ENCODE results near the gene MCTP1. TPM values are rescaled to one million over a fixed set of nuclear protein-coding genes. Genes with fewer than 3 reads are reported as not detected.

MCTP1 gene
- total RNA-seq: not detected in 2 replicates

DNA sequence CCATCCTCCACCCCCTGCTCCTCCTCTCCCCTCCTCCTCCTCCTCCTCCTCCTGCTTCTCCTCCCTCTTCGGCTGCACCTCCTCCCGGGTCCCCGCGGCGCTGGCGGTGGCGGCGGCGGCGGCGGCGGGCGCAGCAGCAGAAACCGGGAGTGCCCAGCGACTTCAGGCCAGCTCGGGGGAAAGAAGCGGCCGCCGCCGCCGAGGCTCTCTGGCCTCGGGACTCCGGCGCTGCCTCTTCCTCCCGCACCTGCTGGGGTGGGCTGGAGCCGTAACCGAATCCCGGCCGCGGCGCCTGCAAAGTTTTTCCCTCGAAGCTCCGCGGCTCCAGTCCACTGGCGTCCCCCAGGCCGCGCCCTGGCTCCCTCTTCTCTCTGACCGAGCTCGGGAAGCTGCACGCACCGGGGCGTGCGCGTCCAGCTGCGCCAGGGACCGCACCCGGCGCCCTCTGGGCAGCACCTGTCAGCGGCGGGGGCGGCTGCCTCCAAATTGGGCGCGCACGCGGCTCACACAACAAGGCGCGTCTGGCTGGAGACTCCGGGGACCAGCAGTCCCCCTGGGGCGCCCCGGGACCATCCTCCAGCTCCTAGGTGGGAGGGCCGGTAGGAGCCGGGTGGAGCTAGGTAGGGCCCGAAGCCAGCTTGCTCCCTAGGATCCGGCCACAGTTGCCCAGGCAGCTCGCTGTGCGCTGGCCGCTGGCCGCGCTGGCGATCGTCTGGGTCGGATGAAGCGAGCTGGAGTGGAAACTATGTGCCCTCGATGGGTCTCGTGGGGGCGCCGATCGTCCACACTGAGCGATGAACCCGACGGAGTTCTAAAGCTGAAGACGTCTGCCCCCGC lies at the start of gene MCTP1:
Gene MCTP1, minus strand, starts transcription at position 523 of the 837 bp plus-strand sequence.
- Mint-ChIP-seq H3K27me3 (peaks cover 58% of the 10 kb centered on the region), H3K36me3 (ENCODE audit: low read depth) (no peaks in the 10 kb centered on the region), H3K4me3 (peak within 1 kb of the TSS; percentile 72)

DNA sequence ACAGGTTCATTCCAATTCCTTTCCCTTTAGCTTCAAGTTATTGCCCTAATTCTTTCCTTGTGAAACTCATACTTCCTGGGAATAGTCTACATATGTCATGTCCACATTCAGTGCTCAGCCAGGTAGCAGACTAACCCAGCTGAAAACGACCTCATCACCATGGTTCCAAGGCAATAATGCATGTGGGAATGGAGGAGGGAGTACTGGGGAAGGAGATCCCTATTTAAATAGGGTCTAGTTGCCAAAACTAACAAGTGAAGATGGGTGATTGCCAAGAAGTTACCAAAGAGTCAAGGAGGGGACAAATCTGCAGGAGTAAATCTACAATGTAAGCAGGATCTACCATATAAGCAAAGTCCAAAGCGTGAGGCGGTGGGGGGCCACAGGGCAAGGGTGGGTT lies 47.3 kb upstream of the MCTP1 start:
- Mint-ChIP-seq H3K4me1 (no peaks in the 10 kb centered on the region), H3K36me3 (ENCODE audit: low read depth) (no peaks in the 10 kb centered on the region), H3K27me3 (no peaks in the 10 kb centered on the region), H3K27ac (no peak overlapping the region), H3K4me3 (no peak overlapping the region), H3K9me3 (no peaks in the 10 kb centered on the region)
- DNase-seq: no peak
- intact Hi-C loops (cut with micrococcal nuclease): no loop called here

More for the DNA sequence above, at the start of gene MCTP1:
- no peak within 1 kb of the TSS for H3K27ac Mint-ChIP-seq
- intact Hi-C loops (cut with micrococcal nuclease): no loop called here
- H3K4me1 Mint-ChIP-seq: peaks cover 6% of the 10 kb centered on the region
- peak; percentile 59 for DNase-seq
- no peaks in the 10 kb centered on the region for H3K9me3 Mint-ChIP-seq

DNA sequence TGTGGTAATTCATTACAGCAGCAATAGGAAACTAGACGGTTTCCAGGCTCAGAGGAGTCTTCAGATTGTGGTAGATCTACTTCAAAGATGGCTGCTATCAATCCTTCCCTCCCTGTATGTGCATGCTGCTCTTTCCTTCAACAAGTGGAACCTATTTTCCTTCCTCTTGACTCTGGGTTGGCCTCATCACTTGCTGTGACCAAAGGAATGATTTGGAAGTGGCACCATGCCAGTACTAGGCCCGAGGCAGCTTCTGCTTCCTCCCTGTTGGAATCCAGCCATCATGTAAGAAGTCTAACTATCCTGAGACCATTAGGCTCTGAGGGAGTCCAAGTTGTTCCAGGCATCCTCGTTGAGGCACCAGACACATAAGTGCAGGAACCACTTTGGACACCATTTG lies 46.5 kb upstream of the MCTP1 start:
- H3K27me3 Mint-ChIP-seq: no peaks in the 10 kb centered on the region
- H3K36me3 Mint-ChIP-seq (ENCODE audit: low read depth): no peaks in the 10 kb centered on the region
- no peaks in the 10 kb centered on the region for H3K4me1 Mint-ChIP-seq
- H3K4me3 Mint-ChIP-seq: no peak overlapping the region
- intact Hi-C loops (cut with micrococcal nuclease): no loop called here
- H3K9me3 Mint-ChIP-seq: no peaks in the 10 kb centered on the region
- DNase-seq: no peak
- H3K27ac Mint-ChIP-seq: no peak overlapping the region

DNA sequence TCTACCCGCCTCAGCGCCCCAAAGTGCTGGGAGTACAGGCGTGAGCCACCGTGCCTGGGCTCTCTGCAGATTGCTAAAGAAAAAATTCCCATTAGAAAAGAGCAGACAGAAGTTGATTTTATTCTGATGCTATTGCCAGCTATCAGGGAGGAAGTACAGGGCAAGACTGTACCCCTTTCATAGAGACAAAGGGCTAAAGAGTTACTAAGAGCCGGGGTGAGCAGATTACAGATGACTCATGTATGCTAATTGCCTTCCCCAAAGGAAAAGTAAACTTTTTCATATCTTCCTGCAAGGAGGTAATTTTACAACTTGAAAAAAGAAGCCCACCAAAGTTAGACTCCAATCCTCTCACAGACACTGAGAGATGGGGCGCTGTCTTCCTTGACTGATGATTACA lies 42.3 kb upstream of the MCTP1 start:
- Mint-ChIP-seq H3K36me3 (ENCODE audit: low read depth) (no peaks in the 10 kb centered on the region), H3K4me3 (no peak overlapping the region), H3K4me1 (no peaks in the 10 kb centered on the region), H3K27ac (no peak overlapping the region), H3K27me3 (no peaks in the 10 kb centered on the region), H3K9me3 (no peaks in the 10 kb centered on the region)
- DNase-seq: no peak
- intact Hi-C loops (cut with micrococcal nuclease): no loop called here

DNA sequence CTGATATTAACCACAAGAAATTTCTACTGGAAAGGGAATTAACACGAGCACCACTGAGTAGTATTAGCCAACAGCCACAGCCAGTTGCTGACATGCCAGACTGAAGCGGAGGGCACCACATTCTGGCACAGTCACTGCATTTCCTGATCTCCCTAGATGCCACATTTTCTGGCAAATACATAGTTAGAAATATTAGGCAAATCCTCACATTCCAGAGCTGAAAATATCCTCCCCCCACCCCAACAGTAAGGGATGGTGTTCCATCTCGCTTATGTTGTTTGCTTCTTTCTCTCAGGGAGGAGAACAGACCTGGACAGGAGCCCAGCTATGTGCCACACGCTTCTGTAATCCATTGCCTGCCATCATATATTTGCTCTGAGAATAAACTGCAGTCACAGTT lies 32.8 kb upstream of the MCTP1 start:
- intact Hi-C loops (cut with micrococcal nuclease): no loop called here
- Mint-ChIP-seq H3K4me1 (no peaks in the 10 kb centered on the region), H3K27ac (no peak overlapping the region), H3K36me3 (ENCODE audit: low read depth) (no peaks in the 10 kb centered on the region), H3K27me3 (no peaks in the 10 kb centered on the region), H3K9me3 (peaks cover 5% of the 10 kb centered on the region), H3K4me3 (no peak overlapping the region)
- no peak for DNase-seq

DNA sequence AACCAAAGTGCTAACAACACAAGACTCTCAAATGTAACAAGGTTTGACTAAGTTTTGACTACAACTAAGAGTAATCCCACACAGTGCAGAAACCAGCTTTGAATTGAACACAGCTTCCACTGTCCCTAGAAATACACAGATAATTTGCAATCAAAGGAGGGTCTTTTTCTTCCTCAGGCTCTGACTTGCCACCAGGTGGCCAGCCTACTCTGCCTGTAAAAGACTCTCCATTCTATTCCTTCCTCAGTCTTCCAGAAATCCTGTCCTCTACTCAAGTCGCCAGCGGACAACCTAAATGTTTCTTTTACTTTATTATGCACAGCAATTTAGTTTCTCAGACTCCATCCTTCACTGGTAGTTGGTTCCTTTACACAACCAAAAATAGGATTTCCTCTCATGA lies 32.2 kb upstream of the MCTP1 start:
- DNase-seq: no peak
- Mint-ChIP-seq H3K4me3 (no peak overlapping the region), H3K27me3 (no peaks in the 10 kb centered on the region), H3K9me3 (peaks cover 5% of the 10 kb centered on the region), H3K4me1 (no peaks in the 10 kb centered on the region), H3K36me3 (ENCODE audit: low read depth) (no peaks in the 10 kb centered on the region), H3K27ac (no peak overlapping the region)
- intact Hi-C loops (cut with micrococcal nuclease): no loop called here

DNA sequence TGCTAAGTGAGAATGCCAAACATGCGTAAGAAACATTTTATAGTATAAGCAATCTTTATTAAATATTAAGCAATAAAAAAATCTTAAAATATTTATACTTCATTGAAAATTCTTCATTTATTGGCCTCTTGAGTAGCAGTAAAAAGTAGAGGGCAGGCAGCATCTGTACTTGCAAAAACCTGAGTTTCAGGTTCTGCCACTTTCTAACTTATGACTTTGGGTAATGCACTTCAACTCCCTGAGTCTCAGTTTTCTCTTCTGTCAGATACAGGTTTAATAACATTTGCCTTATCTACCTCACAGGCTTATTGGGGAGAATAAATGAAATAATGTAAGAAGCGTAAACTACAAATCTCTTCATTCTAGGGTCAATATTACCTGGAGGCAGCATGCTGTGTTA lies 19.8 kb upstream of the MCTP1 start:
- Mint-ChIP-seq H3K9me3 (no peaks in the 10 kb centered on the region), H3K36me3 (ENCODE audit: low read depth) (no peaks in the 10 kb centered on the region), H3K27me3 (peaks cover 5% of the 10 kb centered on the region)

DNA sequence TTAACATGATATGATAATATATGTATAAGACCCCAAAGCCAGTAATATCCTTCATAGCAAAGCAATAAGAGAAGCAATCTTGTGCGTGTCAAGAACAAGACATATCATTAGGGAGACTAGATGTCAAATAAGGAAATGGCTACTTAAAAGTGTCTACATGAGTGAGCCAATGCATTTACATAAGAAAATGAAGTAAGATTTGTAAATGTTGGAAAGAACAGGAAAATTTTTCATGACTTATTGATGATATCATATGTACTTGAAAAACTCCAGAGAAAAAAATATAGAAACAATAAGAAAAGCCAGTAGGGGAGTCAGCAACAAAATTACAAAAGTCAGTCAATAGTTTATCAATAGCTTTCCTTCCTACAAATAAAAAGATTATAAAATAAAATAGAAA lies 13.8 kb upstream of the MCTP1 start:
- DNase-seq: no peak
- Mint-ChIP-seq H3K9me3 (no peaks in the 10 kb centered on the region), H3K27me3 (peaks cover 6% of the 10 kb centered on the region), H3K27ac (no peak overlapping the region), H3K4me1 (no peaks in the 10 kb centered on the region), H3K4me3 (no peak overlapping the region), H3K36me3 (ENCODE audit: low read depth) (no peaks in the 10 kb centered on the region)
- intact Hi-C loops (cut with micrococcal nuclease): no loop called here

More for the DNA sequence above, 19.8 kb upstream of the MCTP1 start:
- Mint-ChIP-seq H3K4me3 (no peak overlapping the region), H3K27ac (no peak overlapping the region), H3K4me1 (no peaks in the 10 kb centered on the region)
- intact Hi-C loops (cut with micrococcal nuclease): no loop called here
- no peak for DNase-seq

DNA sequence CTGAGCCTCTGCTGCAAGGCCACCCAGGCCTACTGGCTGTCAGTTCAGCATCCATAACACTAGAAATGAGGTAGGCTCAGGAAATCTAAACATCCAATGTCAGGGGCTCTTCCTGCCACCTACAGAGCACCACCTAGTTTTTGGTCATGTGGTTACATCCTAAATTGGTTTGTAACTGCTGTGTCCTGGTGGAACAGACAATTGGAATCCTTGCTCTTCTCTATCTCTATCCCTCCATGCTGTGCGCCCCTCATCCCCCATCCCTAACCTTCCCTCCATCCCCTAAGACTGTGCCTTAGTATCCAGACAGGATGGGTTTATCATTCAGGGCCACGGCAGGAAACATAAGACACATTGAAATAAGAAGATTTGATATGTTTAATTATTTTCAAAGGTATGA lies 11.4 kb upstream of the MCTP1 start:
- Mint-ChIP-seq H3K27me3 (peaks cover 9% of the 10 kb centered on the region), H3K27ac (no peak overlapping the region), H3K36me3 (ENCODE audit: low read depth) (no peaks in the 10 kb centered on the region), H3K4me3 (no peak overlapping the region), H3K4me1 (no peaks in the 10 kb centered on the region), H3K9me3 (no peaks in the 10 kb centered on the region)
- intact Hi-C loops (cut with micrococcal nuclease): no loop called here
- DNase-seq: no peak

DNA sequence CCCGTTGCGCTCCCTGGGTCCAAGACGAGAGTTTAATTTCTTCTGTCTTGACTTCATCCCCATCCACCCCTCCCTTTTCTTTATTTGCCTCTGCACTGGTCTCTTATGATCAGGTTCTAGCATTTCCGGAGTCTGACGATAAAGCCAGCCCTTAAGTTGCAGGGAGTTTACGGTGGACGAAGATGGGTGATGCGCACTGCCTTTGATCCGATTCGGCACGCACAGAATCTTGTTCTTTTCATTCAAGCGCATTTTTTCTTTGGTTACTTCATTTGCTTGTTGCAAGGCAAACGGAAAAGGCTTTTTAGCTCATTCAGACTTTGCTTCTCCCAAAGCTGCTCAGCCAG lies 488 bp upstream of the MCTP1 start:
- Mint-ChIP-seq H3K4me3 (peak overlapping the region; percentile 72), H3K27ac (no peak overlapping the region), H3K9me3 (no peaks in the 10 kb centered on the region), H3K36me3 (ENCODE audit: low read depth) (no peaks in the 10 kb centered on the region), H3K4me1 (peaks cover 6% of the 10 kb centered on the region), H3K27me3 (peaks cover 59% of the 10 kb centered on the region)
- DNase-seq: no peak
- intact Hi-C loops (cut with micrococcal nuclease): no loop called here

DNA sequence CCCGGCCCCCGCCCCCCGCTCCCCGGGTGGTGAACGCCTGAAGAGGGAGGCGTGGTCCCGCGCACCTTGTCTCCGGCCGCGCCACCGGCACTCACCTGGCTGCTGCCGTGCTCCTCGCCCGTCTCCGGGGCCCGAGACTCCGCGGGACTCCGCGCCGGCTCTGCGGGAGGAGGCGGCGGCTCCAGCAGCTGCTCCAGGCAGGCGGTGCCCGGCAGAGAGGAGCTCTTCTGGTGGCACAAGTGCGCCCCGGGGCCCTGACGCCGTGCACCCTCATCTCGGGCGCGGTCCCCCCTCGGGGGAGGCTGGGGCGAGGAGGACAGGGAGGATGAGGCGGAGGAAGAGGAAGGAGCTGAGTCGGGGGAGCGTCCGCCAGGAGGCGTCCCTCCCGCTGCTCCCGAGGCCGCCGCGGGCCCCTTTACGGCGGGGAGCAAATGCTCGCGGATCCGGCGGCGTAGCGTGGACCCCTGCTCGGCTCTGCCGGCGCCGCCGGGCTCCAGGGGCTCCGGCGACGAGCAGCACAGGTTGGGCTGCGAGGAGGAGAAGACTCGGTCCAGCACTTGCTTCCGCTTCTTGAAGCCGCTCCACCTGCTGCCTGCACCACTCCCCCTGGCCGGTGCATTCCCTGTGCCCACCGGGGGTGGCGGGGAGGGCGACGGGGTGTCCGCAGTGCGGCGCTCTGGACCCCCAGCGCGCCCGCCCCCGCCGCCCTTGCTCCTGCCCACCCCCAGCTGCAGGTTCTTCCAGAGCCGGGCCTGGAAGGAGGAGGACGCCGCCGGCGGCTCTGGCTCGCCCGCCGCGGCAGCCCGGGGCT lies 928 bp downstream of the MCTP1 start:
- H3K27me3 Mint-ChIP-seq: peaks cover 62% of the 10 kb centered on the region
- intact Hi-C loops (cut with micrococcal nuclease): no loop called here
- peak; percentile 69 for DNase-seq
- H3K4me3 Mint-ChIP-seq: peak overlapping the region; percentile 72
- H3K27ac Mint-ChIP-seq: no peak overlapping the region
- no peaks in the 10 kb centered on the region for H3K36me3 Mint-ChIP-seq (ENCODE audit: low read depth)
- H3K4me1 Mint-ChIP-seq: peaks cover 6% of the 10 kb centered on the region
- no peaks in the 10 kb centered on the region for H3K9me3 Mint-ChIP-seq

DNA sequence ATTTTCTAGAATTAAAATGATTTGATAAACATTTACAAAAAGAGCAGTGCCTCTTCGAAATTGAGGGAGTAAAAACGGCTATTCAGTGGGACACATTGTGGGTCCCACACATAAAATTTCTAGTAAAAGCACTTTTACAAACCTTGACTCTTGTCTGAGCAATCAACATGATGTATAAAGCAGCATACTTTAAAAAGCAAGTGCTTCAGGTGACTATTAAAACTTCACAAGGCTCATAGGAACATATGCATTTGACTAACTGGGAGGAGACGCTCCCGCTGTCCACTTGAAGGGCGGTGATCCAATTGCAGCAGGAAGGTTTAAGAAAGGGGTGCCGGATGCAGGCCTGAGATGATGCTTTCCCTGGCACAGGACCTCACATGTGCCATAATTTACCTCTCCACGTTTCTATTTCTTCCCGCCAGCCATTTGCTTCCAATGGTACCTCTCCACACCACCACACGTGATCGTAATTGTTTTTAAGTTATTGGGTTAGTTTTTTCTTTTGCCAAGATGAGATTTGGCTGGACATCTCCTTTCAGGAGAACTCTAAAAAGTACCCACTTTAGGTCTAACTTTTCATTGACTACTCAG lies 1.8 kb downstream of the MCTP1 start:
- DNase-seq: no peak
- intact Hi-C loops (cut with micrococcal nuclease): no loop called here
- Mint-ChIP-seq H3K4me3 (peak overlapping the region; percentile 66), H3K27ac (no peak overlapping the region), H3K36me3 (ENCODE audit: low read depth) (no peaks in the 10 kb centered on the region), H3K27me3 (peaks cover 58% of the 10 kb centered on the region), H3K4me1 (peaks cover 6% of the 10 kb centered on the region), H3K9me3 (no peaks in the 10 kb centered on the region)

DNA sequence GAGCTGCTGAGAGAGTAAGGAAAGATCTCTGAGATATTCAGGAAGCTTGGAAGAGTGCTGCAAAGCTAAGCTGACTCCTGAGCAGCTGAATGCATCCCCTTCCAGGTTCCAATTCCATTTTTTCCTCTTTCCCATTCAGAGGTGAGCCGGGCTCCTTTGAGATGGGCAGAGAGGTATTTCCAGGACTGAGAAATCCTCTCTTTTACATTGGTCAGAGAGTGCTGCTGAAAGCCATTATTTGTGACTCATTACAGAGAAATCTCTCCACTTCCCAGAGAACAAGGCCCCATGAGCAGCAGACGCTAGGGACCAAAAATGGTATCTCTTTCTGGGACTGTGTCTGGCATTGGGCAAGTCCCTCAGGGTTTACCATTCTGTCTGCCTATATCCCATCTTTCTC lies 3.7 kb downstream of the MCTP1 start:
- H3K36me3 Mint-ChIP-seq (ENCODE audit: low read depth): no peaks in the 10 kb centered on the region
- peaks cover 6% of the 10 kb centered on the region for H3K4me1 Mint-ChIP-seq
- H3K27ac Mint-ChIP-seq: no peak overlapping the region
- H3K27me3 Mint-ChIP-seq: peaks cover 47% of the 10 kb centered on the region
- intact Hi-C loops (cut with micrococcal nuclease): no loop called here
- H3K9me3 Mint-ChIP-seq: no peaks in the 10 kb centered on the region
- no peak for DNase-seq
- no peak overlapping the region for H3K4me3 Mint-ChIP-seq

DNA sequence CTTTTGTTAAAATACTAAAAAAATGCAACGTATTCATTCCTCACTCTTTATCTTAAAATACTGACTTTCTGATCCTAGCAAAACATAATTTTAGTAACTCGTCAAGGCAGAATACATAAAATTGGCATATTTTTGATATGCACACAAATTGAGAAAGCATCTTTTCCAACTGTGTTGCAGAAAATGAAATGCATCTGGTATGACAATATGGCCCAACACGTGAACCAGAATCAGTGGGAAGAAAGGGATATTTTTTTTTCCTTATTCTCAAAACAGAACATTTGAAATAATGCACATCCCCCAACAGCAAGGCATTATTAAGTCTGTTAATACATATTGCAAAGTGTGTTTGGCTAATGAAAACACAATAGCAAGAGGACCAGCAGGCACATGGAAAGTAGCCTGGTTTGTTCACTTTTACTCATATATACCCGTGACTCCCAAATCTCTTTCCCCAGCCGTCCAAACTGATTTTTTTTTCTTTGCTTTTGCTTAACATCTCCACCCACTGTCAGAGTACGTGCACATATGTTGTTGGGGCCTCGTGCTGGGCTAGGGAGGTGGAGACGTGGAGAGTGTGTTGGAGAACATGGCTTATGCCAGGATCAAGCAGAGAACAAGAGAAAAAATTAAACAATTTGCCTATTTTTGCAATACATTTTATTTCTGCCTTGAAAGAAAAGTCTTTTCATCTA lies 4.3 kb downstream of the MCTP1 start:
- intact Hi-C loops (cut with micrococcal nuclease): no loop called here
- Mint-ChIP-seq H3K9me3 (no peaks in the 10 kb centered on the region), H3K36me3 (ENCODE audit: low read depth) (no peaks in the 10 kb centered on the region), H3K27ac (no peak overlapping the region), H3K27me3 (peaks cover 46% of the 10 kb centered on the region), H3K4me1 (peaks cover 6% of the 10 kb centered on the region), H3K4me3 (no peak overlapping the region)
- no peak for DNase-seq
